Liver (tissue), 9 donors: ENCODE results near the gene EPN3. TPM values are rescaled to one million over a fixed set of nuclear protein-coding genes. Genes with fewer than 3 reads are reported as not detected.

Experiments
- DNase-seq: peaks from one replicate; pipeline ENCODE4 v3.0.0-alpha.2; 2017; ENCODE audit warnings: low spot score
- H3K27ac ChIP-seq, 2 donors: one replicate each; pipeline ENCODE4 v1.7.0; 2013; ENCODE audit warnings: inconsistent platforms in 2 of 2, low read length in 2 of 2, control low read depth in 1 of 2, low read depth in 1 of 2, mild to moderate bottlenecking in 1 of 2
- H3K27me3 ChIP-seq, 4 donors: one replicate each; pipeline versions ENCODE4 v1.6.1 to v1.7.0; 2013; ENCODE audit warnings: low read length in 3 of 4, inconsistent platforms in 1 of 4, mild to moderate bottlenecking in 1 of 4, moderate library complexity in 1 of 4; ENCODE audit not compliant: control insufficient read depth in 4 of 4, insufficient read depth in 4 of 4
- H3K36me3 ChIP-seq, 4 donors: one replicate each; pipeline versions ENCODE4 v1.6.1 to v1.7.0; 2013; ENCODE audit warnings: low read length in 3 of 4, mild to moderate bottlenecking in 3 of 4, low read depth in 1 of 4, moderate library complexity in 1 of 4; ENCODE audit not compliant: control insufficient read depth in 4 of 4, insufficient read depth in 3 of 4
- H3K4me1 ChIP-seq, 4 donors: one replicate each; pipeline versions ENCODE4 v1.6.1 to v1.7.0; 2013; ENCODE audit warnings: low read length in 3 of 4, mild to moderate bottlenecking in 3 of 4, moderate library complexity in 1 of 4; ENCODE audit not compliant: control insufficient read depth in 4 of 4, insufficient read depth in 4 of 4
- H3K4me3 ChIP-seq, 3 donors: one replicate each; pipeline versions ENCODE4 v1.6.1 to v1.7.0; 2013; ENCODE audit warnings: low read length in 3 of 3, control low read depth in 1 of 3, low read depth in 1 of 3, mild to moderate bottlenecking in 1 of 3
- H3K9ac ChIP-seq, 2 donors: one replicate each; pipeline ENCODE4 v1.7.0; 2013; ENCODE audit warnings: low read length in 2 of 2, mild to moderate bottlenecking in 2 of 2, moderate library complexity in 2 of 2, control low read depth in 1 of 2, low read depth in 1 of 2
- H3K9me3 ChIP-seq, 4 donors: one replicate each; pipeline versions ENCODE4 v1.6.1 to v1.7.0; 2013; ENCODE audit warnings: low read length in 3 of 4; ENCODE audit not compliant: control insufficient read depth in 4 of 4
- ATF3 ChIP-seq: IDR thresholded peaks from 2 replicates; pipeline ENCODE4 v1.6.1; 2016; ENCODE audit warnings: antibody characterized with exemption
- CTCF ChIP-seq: fragments of 150-350 bp; IDR thresholded peaks from 2 replicates; pipeline ENCODE4 v1.5.1; 2017; ENCODE audit warnings: improper control_type of control experiment, low read depth, low read length; ENCODE audit not compliant: missing input control
- EGR1 ChIP-seq, 2 donors: IDR thresholded peaks; 2 replicates each; pipeline ENCODE4 v1.6.1; 2016 to 2018; ENCODE audit warnings: antibody characterized with exemption in 2 of 2, low read depth in 2 of 2
- FOXA1 ChIP-seq: IDR thresholded peaks from 2 replicates; pipeline ENCODE4 v1.6.1; 2016; ENCODE audit warnings: antibody characterized with exemption
- FOXA2 ChIP-seq: IDR thresholded peaks from 2 replicates; pipeline ENCODE4 v1.6.1; 2016; ENCODE audit warnings: antibody characterized with exemption
- GABPA ChIP-seq, 2 donors: IDR thresholded peaks in 1 of 2; conservative IDR thresholded peaks in 1 of 2; 2 replicates each; pipeline ENCODE4 v1.6.1; 2016; ENCODE audit warnings: antibody characterized with exemption in 2 of 2, mild to moderate bottlenecking in 1 of 2, moderate library complexity in 1 of 2
- HNF4G ChIP-seq: IDR thresholded peaks from 2 replicates; pipeline ENCODE4 v1.6.1; 2016; ENCODE audit warnings: antibody characterized with exemption
- SP1 ChIP-seq: IDR thresholded peaks from 2 replicates; pipeline ENCODE4 v1.6.1; 2018; ENCODE audit warnings: antibody characterized with exemption, mild to moderate bottlenecking
- TAF1 ChIP-seq: conservative IDR thresholded peaks from 2 replicates; pipeline ENCODE4 v1.6.1; 2016; ENCODE audit warnings: antibody characterized with exemption, mild to moderate bottlenecking
- YY1 ChIP-seq: IDR thresholded peaks from 2 replicates; pipeline ENCODE4 v1.6.1; 2016; ENCODE audit warnings: antibody characterized with exemption, mild to moderate bottlenecking
- ZBTB33 ChIP-seq: IDR thresholded peaks from 2 replicates; pipeline ENCODE4 v1.6.1; 2016; ENCODE audit warnings: antibody characterized with exemption
- WGBS: extraction: QIAGEN DNeasy Blood & Tissue Kit; methylation state at CpG from one replicate; pipeline ENCODE4 v1.1.7; 2013; 5-methylcytosine and 5-hydroxymethylcytosine counted together
- polyA plus RNA-seq, 2 donors: library from polyadenylated mRNA; stranded (reverse) in 1 of 2; unstranded in 1 of 2; fragments of 200-250 nt in 1 of 2; fragments of >200 nt in 1 of 2; fragmentation: Nextera tagmentation in 1 of 2; extraction: Ambion mirVana in 1 of 2; gene quantifications; one replicate each; pipeline versions ENCODE4 v1.2.1 to v1.2.3, GENCODE V29; 2013 to 2015
- total RNA-seq, 2 donors: library from RNA; depleted of rRNA; stranded (reverse); fragments of >200 nt; gene quantifications; one replicate each; pipeline ENCODE4 v1.2.3, GENCODE V29; 2014
- TF ChIP-seq, protein P1 (sequence below): IDR thresholded peaks from 2 replicates; pipeline ENCODE4 v1.6.1; 2016; ENCODE audit warnings: antibody characterized with exemption
- donor health status: healthy.
- donor health status: healthy.
- donor health status: healthy.
- donor health status: healthy.
- donor health status: healthy.

Gene EPN3
- total and polyA plus RNA-seq, 4 donors: 0.06 to 0.51 (median 0.33) TPM; not detected in 1

GRCh38 chr17:50575581-50576210, 43.2 kb downstream of the EPN3 start (continued):
- no peak for TF ChIP-seq FOXA2
- TF ChIP-seq GABPA (IDR thresholded peaks at IDR 0.05 in 1 of 2, conservative IDR thresholded peaks at IDR 0.05 in 1 of 2): no peak

DNA sequence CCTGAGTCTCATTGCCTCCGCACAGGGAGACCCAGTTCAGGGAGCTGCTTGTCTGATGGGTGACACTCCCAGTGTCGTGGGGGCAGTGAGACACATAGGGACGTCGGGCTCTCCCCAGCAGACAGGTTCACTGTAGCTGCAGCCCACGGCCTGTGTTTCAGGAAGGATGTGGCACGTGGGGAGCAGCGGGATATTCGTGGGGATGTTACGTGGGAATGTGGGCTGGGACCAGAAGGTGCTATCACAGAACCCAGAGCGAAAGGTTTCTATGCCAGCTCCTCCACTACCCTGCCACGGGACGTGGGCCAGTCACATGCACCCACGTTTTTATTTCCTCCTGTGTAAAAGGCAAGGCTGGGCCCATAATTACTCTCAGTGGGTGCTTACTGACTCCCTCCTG, 44.3 kb downstream of the EPN3 start:
- WGBS: 81% methylated on average over 13 of the region's 13 CpGs
- H3K36me3 ChIP-seq: no peaks in the 10 kb centered on the region
- TF ChIP-seq GABPA (IDR thresholded peaks at IDR 0.05 in 1 of 2, conservative IDR thresholded peaks at IDR 0.05 in 1 of 2): no peak
- TF ChIP-seq TAF1: no peak
- no peak for TF ChIP-seq ATF3
- no peak for TF ChIP-seq SP1
- no peak for TF ChIP-seq EGR1 (IDR thresholded peaks at IDR 0.05; ENCODE audit: low read depth in 2 of 2)
- no peak for TF ChIP-seq CTCF
- no peak for TF ChIP-seq HNF4G
- TF ChIP-seq, protein P1, sequence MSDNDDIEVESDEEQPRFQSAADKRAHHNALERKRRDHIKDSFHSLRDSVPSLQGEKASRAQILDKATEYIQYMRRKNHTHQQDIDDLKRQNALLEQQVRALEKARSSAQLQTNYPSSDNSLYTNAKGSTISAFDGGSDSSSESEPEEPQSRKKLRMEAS: no peak
- no peak for TF ChIP-seq FOXA1
- no peak overlapping the region for H3K9ac ChIP-seq
- DNase-seq: no peak
- H3K9me3 ChIP-seq: no peaks in the 10 kb centered on the region
- H3K4me1 ChIP-seq: no peaks in the 10 kb centered on the region
- no peak overlapping the region for H3K4me3 ChIP-seq
- H3K27ac ChIP-seq: no peak overlapping the region
- H3K27me3 ChIP-seq: no peaks in the 10 kb centered on the region

- Histone ChIP-seq H3K4me1 (no peaks in the 10 kb centered on the region), H3K27me3 (no peaks in the 10 kb centered on the region), H3K9me3 (no peaks in the 10 kb centered on the region), H3K4me3 (no peak overlapping the region), H3K27ac (no peak overlapping the region), H3K36me3 (no peaks in the 10 kb centered on the region), H3K9ac (no peak overlapping the region)
- no peak for DNase-seq
- no peak for TF ChIP-seq ZBTB33
- no peak for TF ChIP-seq YY1
- TF ChIP-seq HNF4G: no peak
- no peak for TF ChIP-seq FOXA2
- TF ChIP-seq SP1: no peak
- 90% methylated on average over 13 of the region's 13 CpGs for WGBS
Measured at GRCh38 chr17:50577451-50577954, 45.0 kb downstream of the EPN3 start.
